ENCODE measurements around the gene SCN5A. TPM values are rescaled to one million over a fixed set of nuclear protein-coding genes. Genes with fewer than 3 reads are reported as not detected.

The SCN5A gene
- total RNA-seq, 1 donor from 2014 or later = 166 TPM

Other genes starting within 250 kb of the SCN5A start
- 6.3 TPM for gene ACVR2B, start 195.8 kb downstream of the SCN5A start, total RNA-seq
- 38.6 TPM for gene EXOG, start 153.3 kb downstream of the SCN5A start, total RNA-seq
- gene SCN10A, start 166.5 kb upstream of the SCN5A start, total RNA-seq = 0.08 TPM